Sciatic nerve (tissue), 2 donors: ENCODE results near the gene RGL4. TPM values are rescaled to one million over a fixed set of nuclear protein-coding genes. Genes with fewer than 3 reads are reported as not detected.

ENCODE experiments used
- ATAC-seq: fragments of 200-7000 bp; cut with Tn5 transposase; one replicate; pipeline ENCODE4 v1.9.1; 2020; ENCODE audit warnings: mild to moderate bottlenecking, moderate library complexity
- DNase-seq: peaks from one replicate; pipeline ENCODE4 v3.0.0-alpha.2; 2020; ENCODE audit warnings: low spot score
- intact Hi-C: fragments of 100-400 bp; cut with DNase I; formaldehyde crosslinking; loops from one replicate; pipeline ENCODE4 v1.14.2; 2022
- total RNA-seq: library from RNA; stranded (reverse); fragmentation: NEBNext Ultra II Directional; extraction: Animal tissue kit (Norgen Biotek cat#: 25700); gene quantifications from one replicate; pipeline ENCODE4 v1.2.1, GENCODE V29; 2021
- donor health status: DM: no; HTN: no; CAD: no.
- donor health status: DM: no; HTN: no; CAD: no.

Gene RGL4
- total RNA-seq, 1 donor from 2014 or later = 1.2 TPM

DNA sequence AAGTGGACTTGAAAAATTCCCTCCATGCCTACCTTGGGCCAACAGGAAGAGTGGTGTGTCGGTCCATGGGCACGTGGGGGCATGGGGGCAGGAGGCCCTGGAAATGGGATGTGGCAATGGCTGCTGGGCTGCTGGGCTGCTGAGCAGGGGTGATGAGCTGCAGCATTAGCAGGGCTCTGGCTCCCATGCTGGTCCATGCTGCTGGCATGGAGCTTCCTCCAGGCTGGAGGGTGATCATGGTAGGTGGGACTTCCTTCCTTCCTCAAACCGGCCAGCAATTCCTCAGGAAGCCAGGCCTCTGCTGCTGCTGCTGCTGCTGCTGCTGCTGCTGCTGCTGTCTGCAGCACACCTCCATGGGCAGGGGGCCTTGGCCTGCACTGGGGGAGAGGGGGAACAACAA, 4.3 kb downstream of the RGL4 start:
- intact Hi-C loops = no loop called here

GRCh38 chr22:23695571-23696325, 4.9 kb downstream of the RGL4 start:
- no peak for ATAC-seq
- intact Hi-C loops = no loop called here
- DNase-seq = no peak

More for the DNA sequence above, 4.3 kb downstream of the RGL4 start:
- DNase-seq = peak; percentile 48
- no peak for ATAC-seq

DNA sequence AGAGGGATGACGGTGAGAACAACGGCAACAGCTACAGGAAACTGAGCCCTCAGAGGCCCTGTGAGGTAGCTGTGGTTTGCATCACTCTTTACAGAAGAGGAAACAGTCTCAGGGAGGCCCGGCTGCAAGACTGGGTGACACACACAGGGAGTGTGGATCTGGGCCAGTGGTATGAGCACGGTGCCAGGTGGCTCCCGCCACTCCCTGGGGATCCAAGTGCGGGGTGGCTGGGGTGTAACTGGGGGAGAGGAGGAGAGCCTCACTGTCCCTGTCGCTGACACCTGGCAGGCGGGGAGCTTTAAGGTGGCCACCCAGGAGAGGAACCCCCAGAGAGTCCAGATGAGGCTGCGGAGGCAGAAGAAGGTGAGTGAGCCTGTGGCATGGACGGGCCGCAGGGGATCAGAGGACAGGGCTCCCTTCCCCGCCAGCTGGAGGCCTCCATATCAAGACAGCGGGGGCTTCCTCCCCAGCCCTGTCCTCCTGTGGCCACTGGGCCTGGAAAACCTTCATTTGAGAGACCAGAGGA, 5.6 kb downstream of the RGL4 start:
- ATAC-seq = peak; percentile 31
- intact Hi-C loops = no loop called here
- DNase-seq = no peak

GRCh38 chr22:23697031-23697970, 6.5 kb downstream of the RGL4 start:
- intact Hi-C loops = no loop called here
- ATAC-seq = no peak
- no peak for DNase-seq

GRCh38 chr22:23698094-23698493, 7.3 kb downstream of the RGL4 start:
- ATAC-seq = no peak
- intact Hi-C loops = no loop called here
- DNase-seq = no peak

DNA sequence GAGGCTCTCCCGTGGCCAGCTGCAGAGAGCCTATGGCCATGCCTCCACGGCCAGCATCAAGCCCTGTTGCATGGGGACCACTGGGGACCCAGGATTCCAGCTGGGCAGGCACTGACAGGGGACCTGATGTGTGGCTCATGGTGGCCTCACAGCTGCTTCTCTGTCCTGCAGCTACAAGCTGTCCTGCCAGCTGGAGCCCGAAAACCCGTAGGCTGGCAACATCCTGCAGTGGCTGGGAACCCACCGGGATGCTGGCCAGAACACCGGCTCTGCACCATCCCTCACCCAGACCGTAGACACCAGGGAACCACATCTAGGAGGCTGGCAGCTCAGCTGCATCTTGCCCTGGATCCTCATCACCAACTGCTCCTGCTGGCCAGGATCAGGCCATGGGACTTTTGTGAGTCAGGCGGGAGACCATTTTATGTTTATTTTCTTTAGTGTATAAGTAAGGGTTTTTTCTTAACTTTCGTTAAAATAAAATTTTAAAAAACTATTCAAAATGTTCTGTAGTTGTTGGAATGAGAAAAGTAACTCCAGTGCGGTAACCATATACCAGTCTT, 7.9 kb downstream of the RGL4 start:
- DNase-seq = no peak
- intact Hi-C loops = no loop called here
- ATAC-seq = no peak

GRCh38 chr22:23700706-23701105, 9.9 kb downstream of the RGL4 start:
- DNase-seq (no peak), ATAC-seq (no peak)
- intact Hi-C loops = no loop called here

GRCh38 chr22:23704062-23704461, 13.2 kb downstream of the RGL4 start:
- DNase-seq (no peak), ATAC-seq (no peak)
- intact Hi-C loops = no loop called here

DNA sequence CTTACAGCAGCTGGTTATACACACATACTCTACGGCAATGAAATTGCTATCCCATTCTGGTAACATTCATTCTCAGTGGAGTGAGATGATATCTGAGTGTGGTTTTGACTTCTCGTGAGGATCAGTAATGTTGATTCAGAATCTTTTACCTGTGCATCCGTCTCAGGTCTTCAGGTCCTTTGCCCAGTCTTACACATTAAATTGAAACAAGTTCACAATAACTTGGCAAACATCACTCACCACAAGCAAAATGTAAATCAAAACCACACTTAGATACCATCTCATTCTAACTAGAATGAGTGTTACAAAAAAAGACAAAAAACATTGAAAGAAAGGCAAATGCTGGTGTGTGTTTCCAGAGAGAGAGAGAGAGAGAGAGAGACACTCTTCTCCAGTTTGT, 14.0 kb downstream of the RGL4 start:
- DNase-seq (no peak), ATAC-seq (no peak)
- intact Hi-C loops = no loop called here

DNA sequence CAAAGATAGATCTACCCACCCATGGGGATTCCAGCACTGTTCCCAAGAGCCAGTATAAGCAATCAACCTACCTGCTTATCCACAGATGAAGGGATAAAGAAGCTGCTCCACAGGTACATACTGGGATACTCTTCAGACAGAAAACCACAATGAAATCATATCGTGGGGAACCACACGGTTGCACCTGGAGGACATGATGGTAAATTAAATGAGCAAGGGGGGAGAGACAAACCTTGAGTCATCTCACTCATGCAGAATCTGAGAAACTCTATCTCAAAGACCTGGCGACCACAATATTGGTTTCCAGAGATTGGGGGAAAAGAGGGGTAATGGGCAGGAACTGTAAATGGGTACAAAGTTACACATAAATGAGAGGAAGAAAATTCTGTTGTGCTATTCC, 14.5 kb downstream of the RGL4 start:
- no peak for ATAC-seq

DNA sequence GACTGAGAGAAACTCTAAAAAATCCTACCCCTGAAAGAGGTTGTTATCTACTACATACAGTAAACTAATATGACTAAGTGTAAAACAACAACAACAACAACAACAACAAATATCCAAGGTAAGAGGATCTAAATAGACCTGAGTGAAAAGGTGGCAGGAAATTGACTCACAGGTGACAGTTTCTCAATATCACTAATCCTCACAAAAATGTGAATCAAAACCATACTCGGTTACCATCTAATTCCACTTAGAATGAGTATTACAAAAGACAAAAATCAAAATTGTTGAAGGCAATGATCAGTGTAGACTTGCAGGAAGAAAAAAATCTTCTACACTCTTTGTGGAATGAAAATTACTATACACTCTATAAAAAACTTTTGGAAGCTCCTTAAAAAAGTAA, 17.5 kb downstream of the RGL4 start:
- DNase-seq = no peak
- intact Hi-C loops = no loop called here

More for the DNA sequence above, 14.5 kb downstream of the RGL4 start:
- intact Hi-C loops = no loop called here
- DNase-seq = no peak

DNA sequence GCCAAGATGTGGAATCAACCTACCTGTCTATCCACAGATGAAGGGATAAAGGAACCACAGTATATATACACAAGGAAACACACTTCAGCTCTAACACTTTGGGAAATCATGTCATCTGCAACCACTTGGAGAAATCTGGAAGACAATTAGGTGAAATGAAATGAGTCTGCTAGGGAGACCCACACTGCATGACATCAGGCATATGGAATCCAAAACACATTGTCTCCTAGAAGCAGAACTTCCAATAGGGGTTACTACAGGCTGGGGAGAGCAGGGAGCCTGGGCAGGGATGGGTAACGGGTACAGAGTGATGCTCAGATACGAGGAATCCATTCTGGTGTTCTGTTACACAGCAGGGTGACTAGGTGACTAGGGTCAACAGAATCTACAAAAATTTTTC, 18.3 kb downstream of the RGL4 start:
- ATAC-seq (no peak), DNase-seq (no peak)
- intact Hi-C loops = no loop called here

More for the DNA sequence above, 17.5 kb downstream of the RGL4 start:
- no peak for ATAC-seq

DNA sequence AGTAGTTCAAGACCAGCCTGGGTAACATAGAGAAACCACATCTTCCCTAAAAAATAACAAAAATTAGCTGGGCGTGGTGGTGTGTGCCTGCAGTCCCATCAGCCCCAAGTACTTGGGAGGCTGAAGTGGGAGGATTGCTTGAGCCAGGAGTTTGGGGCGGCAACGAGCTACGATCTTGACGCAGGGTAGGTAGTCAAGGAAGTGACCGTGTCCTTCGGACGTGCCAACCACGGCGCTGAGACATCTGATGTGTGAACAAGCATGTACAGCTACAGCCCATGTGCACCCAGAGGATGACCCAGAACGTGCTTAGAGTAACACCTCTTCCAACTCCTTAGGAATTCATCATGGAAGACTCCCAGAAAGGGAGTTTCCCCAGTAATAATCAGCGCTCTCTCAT, 21.4 kb downstream of the RGL4 start:
- no peak for DNase-seq
- ATAC-seq = no peak
- intact Hi-C loops = no loop called here

DNA sequence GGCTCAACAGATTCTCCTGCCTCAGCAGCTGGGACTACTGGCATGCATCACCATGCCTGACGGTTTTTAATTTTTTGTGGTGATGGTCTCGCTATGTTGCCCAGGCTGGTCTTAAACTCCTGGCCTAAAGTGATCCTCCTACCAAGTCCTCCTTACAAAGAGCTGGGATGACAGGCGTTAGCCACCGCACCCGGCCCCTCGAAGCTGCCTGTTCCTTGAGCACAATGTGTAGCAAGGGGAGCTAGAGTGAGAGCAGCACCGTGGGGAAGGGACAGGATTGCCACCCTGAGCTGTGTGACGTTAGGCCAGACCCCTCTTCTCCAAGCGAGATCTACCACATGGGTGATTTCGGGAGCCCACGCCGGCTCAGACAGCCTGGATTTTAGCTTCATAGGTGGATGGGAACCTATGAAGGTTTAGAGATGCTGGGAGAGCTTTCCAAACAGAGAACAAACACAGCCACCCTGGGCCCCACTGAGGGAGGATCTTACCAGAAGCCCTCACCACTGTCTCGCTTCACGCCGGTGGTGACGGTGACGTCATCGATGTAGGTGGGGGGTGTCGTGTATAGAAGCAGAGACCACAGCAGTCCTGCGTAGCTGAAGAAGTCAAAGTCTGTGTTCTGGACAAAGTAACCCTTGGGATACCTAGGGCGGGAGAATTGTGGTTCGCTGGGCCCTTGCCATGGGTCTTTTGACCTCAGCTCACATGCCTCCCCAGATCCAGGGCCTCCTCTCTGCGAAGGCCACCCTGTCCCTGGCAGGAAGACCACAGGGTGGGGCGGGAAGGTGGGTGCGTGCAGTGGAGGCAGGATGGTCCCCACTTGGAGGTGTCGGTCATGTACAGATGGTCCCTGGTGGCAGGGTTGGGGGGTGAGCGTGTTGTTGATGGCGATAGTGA, 23.1 kb downstream of the RGL4 start:
- ATAC-seq = no peak
- no peak for DNase-seq
- intact Hi-C loops = no loop called here

DNA sequence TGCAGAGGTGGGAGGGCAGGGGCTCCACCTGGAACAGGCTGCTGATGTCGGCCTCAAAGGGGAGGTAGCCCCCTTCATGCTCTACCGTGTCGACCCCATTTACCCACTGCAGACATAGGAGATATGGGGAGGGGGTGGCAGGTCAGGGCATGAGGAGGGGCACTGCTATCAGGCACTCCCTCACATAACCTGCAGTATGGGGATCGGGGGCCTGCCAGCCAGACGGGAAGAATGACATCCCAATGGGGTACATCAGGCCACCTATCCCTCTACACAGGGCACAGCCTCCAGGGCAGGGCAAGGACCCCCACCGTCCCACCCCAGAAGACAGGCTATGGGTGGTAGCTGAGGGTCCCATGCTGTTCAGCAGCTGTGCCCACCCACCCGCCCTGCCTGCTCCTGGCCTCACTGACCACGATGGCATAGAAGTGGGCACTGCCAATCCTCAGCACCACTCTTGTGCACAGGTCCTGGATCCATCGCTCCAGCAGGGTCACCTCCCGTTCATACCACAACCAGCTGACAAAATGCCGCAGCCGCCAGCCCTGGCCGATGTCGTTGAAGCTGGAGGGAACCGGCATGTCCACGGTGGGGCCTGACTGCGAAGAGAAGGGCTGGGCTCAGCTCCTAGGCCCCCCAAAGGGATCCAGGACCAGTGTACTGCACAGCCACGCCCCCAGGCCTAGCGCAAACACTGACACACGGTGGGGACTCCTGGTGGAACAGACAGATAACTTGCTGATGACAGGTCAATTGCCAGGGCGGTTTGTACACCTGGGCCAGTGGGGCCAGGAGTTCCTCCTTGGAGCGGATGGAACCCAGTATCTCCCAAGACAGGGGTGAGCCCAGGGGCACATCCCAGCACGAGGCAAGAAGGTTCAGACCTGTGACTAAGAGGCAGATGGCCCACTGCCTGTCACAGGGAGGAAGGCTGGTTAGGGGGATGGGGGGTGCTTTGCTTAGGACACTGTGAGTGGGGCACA, 24.1 kb downstream of the RGL4 start:
- no peak for DNase-seq
- ATAC-seq = no peak

GRCh38 chr22:23715806-23716375, 25.1 kb downstream of the RGL4 start:
- intact Hi-C loops = no loop called here
- DNase-seq (no peak), ATAC-seq (no peak)

More for the DNA sequence above, 24.1 kb downstream of the RGL4 start:
- intact Hi-C loops = no loop called here
